GM23338 (cell line): ENCODE results near the gene UNKL. TPM values are rescaled to one million over a fixed set of nuclear protein-coding genes. Genes with fewer than 3 reads are reported as not detected.

Experiments
- ATAC-seq: fragments of 200-7000 bp; cut with Tn5 transposase; 3 replicates; pipeline ENCODE4 v1.9.1; 2020
- DNase-seq: peaks from one replicate; pipeline ENCODE4 v3.0.0-alpha.2; 2015; ENCODE audit warnings: low spot score
- H2AFZ ChIP-seq: fragments of 200-600 bp; sonication (generic); 2 replicates; pipeline ENCODE4 v1.8.0; 2016; ENCODE audit warnings: antibody characterized with exemption, mild to moderate bottlenecking, moderate library complexity
- H3F3A ChIP-seq: fragments of 200-600 bp; sonication (generic); replicated peaks from 2 replicates; pipeline ENCODE4 v1.8.0; 2017; ENCODE audit warnings: antibody characterized with exemption, mixed run types, low read depth
- H3K27ac ChIP-seq: fragments of 200-600 bp; sonication (generic); 2 replicates; pipeline ENCODE4 v1.6.1; 2016; ENCODE audit warnings: low read depth
- H3K27me3 ChIP-seq: fragments of 200-600 bp; sonication (generic); 2 replicates; pipeline ENCODE4 v1.8.0; 2016; ENCODE audit warnings: mild to moderate bottlenecking, mixed run types, moderate library complexity; ENCODE audit not compliant: insufficient read depth
- H3K36me3 ChIP-seq: fragments of 200-600 bp; sonication (generic); 2 replicates; pipeline ENCODE4 v1.8.0; 2016; ENCODE audit warnings: mild to moderate bottlenecking; ENCODE audit not compliant: insufficient read depth
- H3K4me1 ChIP-seq: fragments of 200-600 bp; sonication (generic); 2 replicates; pipeline ENCODE4 v1.8.0; 2016; ENCODE audit warnings: mild to moderate bottlenecking, moderate library complexity; ENCODE audit not compliant: insufficient read depth
- H3K4me2 ChIP-seq: fragments of 200-600 bp; sonication (generic); 2 replicates; pipeline ENCODE4 v1.7.1; 2017; ENCODE audit warnings: mixed run types
- H3K4me3 ChIP-seq: fragments of 200-600 bp; sonication (generic); 2 replicates; pipeline ENCODE4 v1.6.1; 2016; ENCODE audit warnings: mixed run types
- H3K79me2 ChIP-seq: fragments of 200-600 bp; sonication (generic); replicated peaks from 2 replicates; pipeline ENCODE4 v1.8.0; 2017; ENCODE audit warnings: mild to moderate bottlenecking; ENCODE audit not compliant: insufficient read depth
- H3K9me2 ChIP-seq: fragments of 200-600 bp; sonication (generic); 2 replicates; pipeline ENCODE4 v1.8.0; 2017; ENCODE audit not compliant: insufficient read depth
- H4K20me1 ChIP-seq: fragments of 200-600 bp; sonication (generic); replicated peaks from 2 replicates; pipeline ENCODE4 v1.8.0; 2017; ENCODE audit warnings: mild to moderate bottlenecking; ENCODE audit not compliant: insufficient read depth
- H3K27ac Mint-ChIP-seq: 2 replicates; pipeline ENCODE4 v1.8.0; 2020; ENCODE audit warnings: inconsistent platforms, mild to moderate bottlenecking, moderate library complexity, mixed read lengths
- H3K27me3 Mint-ChIP-seq: 3 replicates; pipeline ENCODE4 v1.8.0; 2022; ENCODE audit warnings: low read depth, mild to moderate bottlenecking, moderate library complexity, mixed read lengths, inconsistent platforms; ENCODE audit not compliant: insufficient read depth, poor library complexity
- H3K36me3 Mint-ChIP-seq: 3 replicates; pipeline ENCODE4 v1.8.0; 2021; ENCODE audit warnings: low read depth, mild to moderate bottlenecking, inconsistent platforms, moderate library complexity, mixed read lengths
- H3K4me1 Mint-ChIP-seq: 3 replicates; pipeline ENCODE4 v1.8.0; 2020; ENCODE audit warnings: mild to moderate bottlenecking, inconsistent platforms, mixed read lengths
- H3K4me3 Mint-ChIP-seq: 3 replicates; pipeline ENCODE4 v1.8.0; 2021; ENCODE audit warnings: moderate library complexity, mild to moderate bottlenecking, inconsistent platforms, mixed read lengths
- H3K9me3 Mint-ChIP-seq: 3 replicates; pipeline ENCODE4 v1.8.0; 2020; ENCODE audit warnings: moderate library complexity, mild to moderate bottlenecking, inconsistent platforms, mixed read lengths
- CREB1 ChIP-seq: fragments of 250-450 bp; sonication (Bioruptor Pico); IDR thresholded peaks from 2 replicates; pipeline ENCODE4 v1.5.0; 2020; ENCODE audit warnings: low read depth, mild to moderate bottlenecking, moderate library complexity
- ETS1 ChIP-seq: IDR thresholded peaks from 2 replicates; pipeline ENCODE4 v1.6.1; 2016; ENCODE audit warnings: antibody characterized with exemption
- EZH2 ChIP-seq: fragments of 200-600 bp; sonication (generic); IDR thresholded peaks from one replicate; pipeline ENCODE4 v1.8.0; 2017; ENCODE audit warnings: antibody characterized with exemption, mild to moderate bottlenecking, low read depth; ENCODE audit not compliant: unreplicated experiment
- STAT1 ChIP-seq: IDR thresholded peaks from one replicate; pipeline ENCODE4 v1.6.1; 2016; ENCODE audit warnings: antibody characterized with exemption; ENCODE audit not compliant: unreplicated experiment
- ZNF114 ChIP-seq: fragments of 250-450 bp; sonication (Bioruptor Pico); IDR thresholded peaks from 2 replicates; pipeline ENCODE4 v1.5.0; 2020; ENCODE audit warnings: mild to moderate bottlenecking, moderate library complexity
- ZNF331 ChIP-seq: fragments of 250-450 bp; sonication (Bioruptor Pico); IDR thresholded peaks from 2 replicates; pipeline ENCODE4 v1.5.0; 2020; ENCODE audit warnings: low read depth, mild to moderate bottlenecking, moderate library complexity
- polyA plus RNA-seq: library from polyadenylated mRNA; unstranded; fragments of >200 nt; fragmentation: Nextera tagmentation; extraction: Ambion mirVana; gene quantifications from 2 replicates; pipeline ENCODE4 v1.2.1, GENCODE V29; 2016
- total RNA-seq: library from RNA; depleted of rRNA; stranded (reverse); fragments of >200 nt; shearing (Covaris generic); gene quantifications from 2 replicates; pipeline ENCODE4 v1.2.3, GENCODE V29; 2014
- TF ChIP-seq, protein P1 (sequence below): fragments of 250-450 bp; sonication (Bioruptor Pico); IDR thresholded peaks from 2 replicates; pipeline ENCODE4 v1.5.0; 2020; ENCODE audit warnings: mild to moderate bottlenecking, moderate library complexity
- TF ChIP-seq, protein P2 (sequence below): IDR thresholded peaks from one replicate; pipeline ENCODE4 v1.6.1; 2018; ENCODE audit warnings: antibody characterized with exemption; ENCODE audit not compliant: unreplicated experiment

Gene UNKL
- total and polyA plus RNA-seq, 2 experiments from 2014 or later, result 16.7 to 28.7 TPM

DNA sequence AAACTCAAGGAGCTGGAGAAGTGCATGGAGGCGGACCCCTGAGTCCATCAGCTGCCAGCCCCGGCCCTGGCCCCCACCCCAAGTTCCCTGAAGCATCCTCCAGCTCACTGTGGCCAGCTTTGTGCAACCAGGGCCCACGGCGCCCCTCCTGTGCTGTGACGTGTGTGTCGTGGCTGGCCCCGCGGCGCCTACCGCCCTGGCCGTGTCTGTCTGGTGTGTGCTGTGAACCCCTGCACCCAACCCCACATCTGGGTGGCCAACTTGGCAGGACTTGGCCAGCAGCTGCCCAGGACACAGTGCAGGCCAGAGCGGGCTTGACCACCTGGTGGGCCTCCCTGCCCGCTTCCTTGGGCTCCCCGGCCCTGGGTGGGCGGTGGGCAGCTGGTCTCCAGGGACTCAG is 66.1 kb downstream of the UNKL start:
- TF ChIP-seq EZH2 (no peak), ZNF331 (CRISPR knock-in tag) (no peak), STAT1 (no peak), ETS1 (no peak), ZNF114 (CRISPR knock-in tag) (no peak), CREB1 (CRISPR knock-in tag) (no peak)
- TF ChIP-seq, protein P1, sequence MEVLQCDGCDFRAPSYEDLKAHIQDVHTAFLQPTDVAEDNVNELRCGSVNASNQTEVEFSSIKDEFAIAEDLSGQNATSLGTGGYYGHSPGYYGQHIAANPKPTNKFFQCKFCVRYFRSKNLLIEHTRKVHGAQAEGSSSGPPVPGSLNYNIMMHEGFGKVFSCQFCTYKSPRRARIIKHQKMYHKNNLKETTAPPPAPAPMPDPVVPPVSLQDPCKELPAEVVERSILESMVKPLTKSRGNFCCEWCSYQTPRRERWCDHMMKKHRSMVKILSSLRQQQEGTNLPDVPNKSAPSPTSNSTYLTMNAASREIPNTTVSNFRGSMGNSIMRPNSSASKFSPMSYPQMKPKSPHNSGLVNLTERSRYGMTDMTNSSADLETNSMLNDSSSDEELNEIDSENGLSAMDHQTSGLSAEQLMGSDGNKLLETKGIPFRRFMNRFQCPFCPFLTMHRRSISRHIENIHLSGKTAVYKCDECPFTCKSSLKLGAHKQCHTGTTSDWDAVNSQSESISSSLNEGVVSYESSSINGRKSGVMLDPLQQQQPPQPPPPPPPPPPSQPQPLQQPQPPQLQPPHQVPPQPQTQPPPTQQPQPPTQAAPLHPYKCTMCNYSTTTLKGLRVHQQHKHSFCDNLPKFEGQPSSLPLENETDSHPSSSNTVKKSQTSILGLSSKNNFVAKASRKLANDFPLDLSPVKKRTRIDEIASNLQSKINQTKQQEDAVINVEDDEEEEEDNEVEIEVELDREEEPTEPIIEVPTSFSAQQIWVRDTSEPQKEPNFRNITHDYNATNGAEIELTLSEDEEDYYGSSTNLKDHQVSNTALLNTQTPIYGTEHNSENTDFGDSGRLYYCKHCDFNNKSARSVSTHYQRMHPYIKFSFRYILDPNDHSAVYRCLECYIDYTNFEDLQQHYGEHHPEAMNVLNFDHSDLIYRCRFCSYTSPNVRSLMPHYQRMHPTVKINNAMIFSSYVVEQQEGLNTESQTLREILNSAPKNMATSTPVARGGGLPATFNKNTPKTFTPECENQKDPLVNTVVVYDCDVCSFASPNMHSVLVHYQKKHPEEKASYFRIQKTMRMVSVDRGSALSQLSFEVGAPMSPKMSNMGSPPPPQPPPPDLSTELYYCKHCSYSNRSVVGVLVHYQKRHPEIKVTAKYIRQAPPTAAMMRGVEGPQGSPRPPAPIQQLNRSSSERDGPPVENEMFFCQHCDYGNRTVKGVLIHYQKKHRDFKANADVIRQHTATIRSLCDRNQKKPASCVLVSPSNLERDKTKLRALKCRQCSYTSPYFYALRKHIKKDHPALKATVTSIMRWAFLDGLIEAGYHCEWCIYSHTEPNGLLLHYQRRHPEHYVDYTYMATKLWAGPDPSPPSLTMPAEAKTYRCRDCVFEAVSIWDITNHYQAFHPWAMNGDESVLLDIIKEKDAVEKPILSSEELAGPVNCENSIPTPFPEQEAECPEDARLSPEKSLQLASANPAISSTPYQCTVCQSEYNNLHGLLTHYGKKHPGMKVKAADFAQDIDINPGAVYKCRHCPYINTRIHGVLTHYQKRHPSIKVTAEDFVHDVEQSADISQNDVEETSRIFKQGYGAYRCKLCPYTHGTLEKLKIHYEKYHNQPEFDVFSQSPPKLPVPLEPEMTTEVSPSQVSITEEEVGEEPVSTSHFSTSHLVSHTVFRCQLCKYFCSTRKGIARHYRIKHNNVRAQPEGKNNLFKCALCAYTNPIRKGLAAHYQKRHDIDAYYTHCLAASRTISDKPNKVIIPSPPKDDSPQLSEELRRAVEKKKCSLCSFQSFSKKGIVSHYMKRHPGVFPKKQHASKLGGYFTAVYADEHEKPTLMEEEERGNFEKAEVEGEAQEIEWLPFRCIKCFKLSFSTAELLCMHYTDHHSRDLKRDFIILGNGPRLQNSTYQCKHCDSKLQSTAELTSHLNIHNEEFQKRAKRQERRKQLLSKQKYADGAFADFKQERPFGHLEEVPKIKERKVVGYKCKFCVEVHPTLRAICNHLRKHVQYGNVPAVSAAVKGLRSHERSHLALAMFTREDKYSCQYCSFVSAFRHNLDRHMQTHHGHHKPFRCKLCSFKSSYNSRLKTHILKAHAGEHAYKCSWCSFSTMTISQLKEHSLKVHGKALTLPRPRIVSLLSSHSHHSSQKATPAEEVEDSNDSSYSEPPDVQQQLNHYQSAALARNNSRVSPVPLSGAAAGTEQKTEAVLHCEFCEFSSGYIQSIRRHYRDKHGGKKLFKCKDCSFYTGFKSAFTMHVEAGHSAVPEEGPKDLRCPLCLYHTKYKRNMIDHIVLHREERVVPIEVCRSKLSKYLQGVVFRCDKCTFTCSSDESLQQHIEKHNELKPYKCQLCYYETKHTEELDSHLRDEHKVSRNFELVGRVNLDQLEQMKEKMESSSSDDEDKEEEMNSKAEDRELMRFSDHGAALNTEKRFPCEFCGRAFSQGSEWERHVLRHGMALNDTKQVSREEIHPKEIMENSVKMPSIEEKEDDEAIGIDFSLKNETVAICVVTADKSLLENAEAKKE (CRISPR knock-in tag), result no peak
- TF ChIP-seq, protein P2, sequence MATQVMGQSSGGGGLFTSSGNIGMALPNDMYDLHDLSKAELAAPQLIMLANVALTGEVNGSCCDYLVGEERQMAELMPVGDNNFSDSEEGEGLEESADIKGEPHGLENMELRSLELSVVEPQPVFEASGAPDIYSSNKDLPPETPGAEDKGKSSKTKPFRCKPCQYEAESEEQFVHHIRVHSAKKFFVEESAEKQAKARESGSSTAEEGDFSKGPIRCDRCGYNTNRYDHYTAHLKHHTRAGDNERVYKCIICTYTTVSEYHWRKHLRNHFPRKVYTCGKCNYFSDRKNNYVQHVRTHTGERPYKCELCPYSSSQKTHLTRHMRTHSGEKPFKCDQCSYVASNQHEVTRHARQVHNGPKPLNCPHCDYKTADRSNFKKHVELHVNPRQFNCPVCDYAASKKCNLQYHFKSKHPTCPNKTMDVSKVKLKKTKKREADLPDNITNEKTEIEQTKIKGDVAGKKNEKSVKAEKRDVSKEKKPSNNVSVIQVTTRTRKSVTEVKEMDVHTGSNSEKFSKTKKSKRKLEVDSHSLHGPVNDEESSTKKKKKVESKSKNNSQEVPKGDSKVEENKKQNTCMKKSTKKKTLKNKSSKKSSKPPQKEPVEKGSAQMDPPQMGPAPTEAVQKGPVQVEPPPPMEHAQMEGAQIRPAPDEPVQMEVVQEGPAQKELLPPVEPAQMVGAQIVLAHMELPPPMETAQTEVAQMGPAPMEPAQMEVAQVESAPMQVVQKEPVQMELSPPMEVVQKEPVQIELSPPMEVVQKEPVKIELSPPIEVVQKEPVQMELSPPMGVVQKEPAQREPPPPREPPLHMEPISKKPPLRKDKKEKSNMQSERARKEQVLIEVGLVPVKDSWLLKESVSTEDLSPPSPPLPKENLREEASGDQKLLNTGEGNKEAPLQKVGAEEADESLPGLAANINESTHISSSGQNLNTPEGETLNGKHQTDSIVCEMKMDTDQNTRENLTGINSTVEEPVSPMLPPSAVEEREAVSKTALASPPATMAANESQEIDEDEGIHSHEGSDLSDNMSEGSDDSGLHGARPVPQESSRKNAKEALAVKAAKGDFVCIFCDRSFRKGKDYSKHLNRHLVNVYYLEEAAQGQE, result no peak

More for the DNA sequence above, 66.1 kb downstream of the UNKL start:
- peaks cover 7% of the 10 kb centered on the region for H3K4me1 ChIP-seq
- H3K27me3 ChIP-seq, result no peaks in the 10 kb centered on the region
- no peak overlapping the region for H3K4me3 ChIP-seq
- H3K79me2 ChIP-seq, result peaks cover 18% of the 10 kb centered on the region
- Mint-ChIP-seq H3K9me3 (peaks cover 3% of the 10 kb centered on the region), H3K4me1 (peaks cover 7% of the 10 kb centered on the region), H3K36me3 (peaks cover 4% of the 10 kb centered on the region; the same call in 2 of the 3 replicates), H3K27me3 (peaks cover 33% of the 10 kb centered on the region), H3K4me3 (no peak overlapping the region), H3K27ac (no peak overlapping the region)
- no peaks in the 10 kb centered on the region; the same call in 1 of the 2 replicates for H3F3A ChIP-seq
- H3K9me2 ChIP-seq, result no peaks in the 10 kb centered on the region
- H4K20me1 ChIP-seq, result peaks cover 4% of the 10 kb centered on the region; the same call in 1 of the 2 replicates
- H3K4me2 ChIP-seq, result no peak overlapping the region
- no peak overlapping the region for H2AFZ ChIP-seq
- no peak overlapping the region for H3K27ac ChIP-seq
- no peak for DNase-seq
- H3K36me3 ChIP-seq, result no peaks in the 10 kb centered on the region; the same call in 1 of the 2 replicates
- no peak for ATAC-seq
